ENCODE measurements around the gene HTR7. TPM values are rescaled to one million over a fixed set of nuclear protein-coding genes. Genes with fewer than 3 reads are reported as not detected.

Gene HTR7
- total and polyA plus RNA-seq, 2 of the 8 experiments (the other 6 are each of a cell fraction or from before 2014, with no cell fraction given) = 22.9 to 24.6 TPM

DNA sequence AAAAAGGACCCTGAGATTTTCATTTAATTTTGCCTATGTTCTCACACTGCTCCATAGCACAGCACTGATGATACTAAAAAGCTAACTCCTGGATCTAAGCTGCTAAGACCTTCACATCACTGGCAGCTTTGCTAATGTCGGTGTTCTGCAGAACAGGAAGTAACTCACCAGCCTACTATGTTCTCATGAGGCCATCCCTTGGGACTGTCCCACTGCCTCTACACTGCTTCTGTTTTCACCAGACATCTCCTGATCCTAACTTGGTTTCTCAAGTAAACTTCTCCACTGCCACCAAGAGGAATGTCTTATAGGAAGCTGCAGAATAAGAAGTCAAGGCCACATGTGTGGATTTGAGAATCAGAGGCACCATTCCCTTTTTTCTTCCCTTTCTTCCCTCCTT lies 15.1 kb downstream of the HTR7 start:
- peaks cover 2 to 4% of the 10 kb centered on the region in 2 experiments; a peak in 2 of 4 replicates for H3K9me3 ChIP-seq (ENCODE audit: insufficient read depth in 2 of 2, low read depth in 1 of 2, low read length in 1 of 2)
- peaks cover 0 to 96% of the 10 kb centered on the region in 2 experiments; a peak in 2 of 4 replicates for H3K79me2 ChIP-seq (ENCODE audit: control insufficient read depth in 1 of 2, insufficient read depth in 2 of 2, low read length in 2 of 2)
- FAIRE-seq = no peak
- no peak overlapping the region for H3K9ac ChIP-seq (replicated peaks in 1 of 4; ENCODE audit: extremely low read depth in 1 of 4, low read depth in 3 of 4, low read length in 3 of 4)
- peaks cover 2% of the 10 kb centered on the region; the same call in 1 of the 2 replicates for H3K23me2 ChIP-seq (ENCODE audit: low read depth, low read length)
- no peak overlapping the region for H2AK5ac ChIP-seq (ENCODE audit: low read depth, low read length)
- no peak overlapping the region for H2BK120ac ChIP-seq (replicated peaks; ENCODE audit: low read depth, low read length)
- peaks cover 3% of the 10 kb centered on the region; the same call in 1 of the 2 replicates for H3K79me1 ChIP-seq (ENCODE audit: low read depth, low read length)
- WGBS, 2 experiments (ENCODE audit: extremely low coverage in 1 of 2, insufficient coverage in 1 of 2, insufficient read length in 1 of 2, insufficient replicate concordance in 2 of 2, low coverage in 1 of 2, low lambda C conversion rate in 2 of 2, missing lambda C conversion rate in 1 of 2) = 94% methylated on average over 1 of the region's 1 CpG; no CpG with 5 or more reads in 1 of the 2 experiments
- no peaks in the 10 kb centered on the region for H3K4me1 ChIP-seq (replicated peaks in 1 of 4; ENCODE audit: control insufficient read depth in 3 of 4, insufficient read depth in 4 of 4, low read length in 3 of 4)
- ChIA-PET CTCF (ENCODE audit: partially characterized antibody) (interaction anchor here (1.4 kb wide), 1 partner anchor 20 kb away, joined by 5 read pairs; no protein-coding TSS in a partner anchor), POLR2A (ENCODE audit: partially characterized antibody) (no interaction called here)
- H3K27ac ChIP-seq (ENCODE audit: low read depth, low read length) = no peak overlapping the region
- H2BK15ac ChIP-seq (ENCODE audit: low read length) = no peak overlapping the region
- no peak overlapping the region for H4K8ac ChIP-seq (ENCODE audit: extremely low read depth, insufficient read depth, low read length)
- no peak overlapping the region for H2BK5ac ChIP-seq (ENCODE audit: low read depth, low read length)
- no peak overlapping the region for H2BK12ac ChIP-seq (ENCODE audit: low read depth, low read length)
- H3K14ac ChIP-seq (ENCODE audit: insufficient read length) = no peak overlapping the region
- H4K5ac ChIP-seq (ENCODE audit: insufficient read length, low read depth, low read length) = no peak overlapping the region
- DNase-seq (ENCODE audit: low read depth in 1 of 2, low spot score in 2 of 2) = no peak
- H2BK20ac ChIP-seq (ENCODE audit: low read length) = no peak overlapping the region
- no peak overlapping the region for H4K91ac ChIP-seq (replicated peaks; ENCODE audit: insufficient read length, low read length)
- no peak overlapping the region for H3K4me2 ChIP-seq (ENCODE audit: insufficient read depth in 1 of 2, low read depth in 2 of 2, low read length in 2 of 2)
- H3K4ac ChIP-seq (replicated peaks; ENCODE audit: insufficient read length, low read depth, low read length) = no peak overlapping the region
- H3K23ac ChIP-seq (ENCODE audit: insufficient read length) = no peak overlapping the region
- no peaks in the 10 kb centered on the region for H3K27me3 ChIP-seq (replicated peaks in 1 of 4; ENCODE audit: control insufficient read depth in 3 of 4, extremely low read depth in 1 of 4, insufficient read depth in 3 of 4, low read length in 3 of 4)
- no peak overlapping the region for H3K4me3 ChIP-seq (ENCODE audit: extremely low read depth in 1 of 4, insufficient read depth in 2 of 4, low read depth in 3 of 4, low read length in 4 of 4)
- no peak overlapping the region for H3K56ac ChIP-seq (replicated peaks; ENCODE audit: insufficient read length, low read depth, low read length)
- H2AFZ ChIP-seq (ENCODE audit: low read length) = no peak overlapping the region
- H4K20me1 ChIP-seq (replicated peaks in 1 of 2; ENCODE audit: control insufficient read depth in 1 of 2, insufficient read depth in 2 of 2, low read length in 2 of 2) = no peaks in the 10 kb centered on the region
- H3K36me3 ChIP-seq (ENCODE audit: control insufficient read depth in 2 of 4, insufficient read depth in 4 of 4, low read length in 3 of 4) = peaks cover 0 to 4% (median 0%) of the 10 kb centered on the region in 4 experiments; a peak in 1 of 8 replicates
- H3K18ac ChIP-seq (ENCODE audit: extremely low read depth, low read length) = no peak overlapping the region
- no peak for TF ChIP-seq SP2 (IDR thresholded peaks at IDR 0.05; ENCODE audit: low read length)
- TF ChIP-seq BCL11A (IDR thresholded peaks at IDR 0.05; ENCODE audit: low read depth in 2 of 2, low read length in 2 of 2) = no peak
- TF ChIP-seq RAD21 (IDR thresholded peaks at IDR 0.05 in 1 of 2, conservative IDR thresholded peaks at IDR 0.05 in 1 of 2; ENCODE audit: low read depth in 2 of 2, low read length in 2 of 2) = no peak
- no peak for TF ChIP-seq TCF12 (IDR thresholded peaks at IDR 0.05; ENCODE audit: low read depth, low read length)
- TF ChIP-seq SRF (IDR thresholded peaks at IDR 0.05; ENCODE audit: low read depth, low read length) = no peak
- TF ChIP-seq BACH1 (IDR thresholded peaks at IDR 0.05; ENCODE audit: low read length) = no peak
- TF ChIP-seq SP1 (IDR thresholded peaks at IDR 0.05; ENCODE audit: low read depth, low read length) = no peak
- no peak for TF ChIP-seq SAP30 (IDR thresholded peaks at IDR 0.05; ENCODE audit: insufficient read depth, insufficient replicate concordance, low read length)
- no peak for TF ChIP-seq BRCA1 (IDR thresholded peaks at IDR 0.05; ENCODE audit: low read depth, low read length)
- no peak for TF ChIP-seq GTF2F1 (IDR thresholded peaks at IDR 0.05; ENCODE audit: borderline replicate concordance, low read depth, low read length)
- no peak for TF ChIP-seq EP300 (IDR thresholded peaks at IDR 0.05; ENCODE audit: borderline replicate concordance in 1 of 2, low read depth in 2 of 2, low read length in 2 of 2)
- no peak for TF ChIP-seq JUN (IDR thresholded peaks at IDR 0.05; ENCODE audit: low read depth, low read length)
- no peak for TF ChIP-seq CHD2 (IDR thresholded peaks at IDR 0.05; ENCODE audit: low read length)
- TF ChIP-seq RFX5 (IDR thresholded peaks at IDR 0.05; ENCODE audit: borderline replicate concordance, low read depth, low read length) = no peak
- no peak for TF ChIP-seq FOSL1 (IDR thresholded peaks at IDR 0.05; ENCODE audit: insufficient read depth, low read depth, low read length)
